ENCODE results near the gene SPAG7.

DNA sequence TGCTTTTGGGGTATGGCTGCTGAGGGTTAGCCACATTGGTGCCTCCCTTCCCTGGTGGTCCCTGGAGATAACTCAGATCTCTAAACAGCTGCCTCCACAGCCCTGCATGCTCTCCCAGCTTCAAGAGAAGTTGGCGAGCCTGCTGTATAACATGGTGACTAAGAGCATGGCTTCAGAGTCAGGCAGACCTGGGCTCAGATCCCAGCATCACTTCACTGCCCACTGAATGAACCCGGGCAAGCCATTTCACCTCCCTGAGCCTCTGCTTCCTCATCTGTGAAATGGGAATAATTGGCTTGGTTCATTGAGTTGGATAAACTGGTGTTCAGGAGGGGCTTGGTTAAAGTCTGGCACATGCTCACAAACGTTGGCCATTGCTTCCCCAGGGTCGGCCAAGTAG lies 46.7 kb upstream of the SPAG7 start:
- no peak for TF ChIP-seq POLR2A (IDR thresholded peaks at IDR 0.05)
- TF ChIP-seq, protein P1, sequence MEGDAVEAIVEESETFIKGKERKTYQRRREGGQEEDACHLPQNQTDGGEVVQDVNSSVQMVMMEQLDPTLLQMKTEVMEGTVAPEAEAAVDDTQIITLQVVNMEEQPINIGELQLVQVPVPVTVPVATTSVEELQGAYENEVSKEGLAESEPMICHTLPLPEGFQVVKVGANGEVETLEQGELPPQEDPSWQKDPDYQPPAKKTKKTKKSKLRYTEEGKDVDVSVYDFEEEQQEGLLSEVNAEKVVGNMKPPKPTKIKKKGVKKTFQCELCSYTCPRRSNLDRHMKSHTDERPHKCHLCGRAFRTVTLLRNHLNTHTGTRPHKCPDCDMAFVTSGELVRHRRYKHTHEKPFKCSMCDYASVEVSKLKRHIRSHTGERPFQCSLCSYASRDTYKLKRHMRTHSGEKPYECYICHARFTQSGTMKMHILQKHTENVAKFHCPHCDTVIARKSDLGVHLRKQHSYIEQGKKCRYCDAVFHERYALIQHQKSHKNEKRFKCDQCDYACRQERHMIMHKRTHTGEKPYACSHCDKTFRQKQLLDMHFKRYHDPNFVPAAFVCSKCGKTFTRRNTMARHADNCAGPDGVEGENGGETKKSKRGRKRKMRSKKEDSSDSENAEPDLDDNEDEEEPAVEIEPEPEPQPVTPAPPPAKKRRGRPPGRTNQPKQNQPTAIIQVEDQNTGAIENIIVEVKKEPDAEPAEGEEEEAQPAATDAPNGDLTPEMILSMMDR (IDR thresholded peaks at IDR 0.05): no peak
